ENCODE measurements around the gene CAMTA1.

The CAMTA1 gene

GRCh38 chr1:7657287-7658016 is 872.2 kb downstream of the CAMTA1 start:
- no peak for DNase-seq

- DNase-seq, result no peak
These were observed 872.8 kb downstream of the CAMTA1 start for GRCh38 chr1:7658099-7658498.

- no peak for DNase-seq
These were observed 874.3 kb downstream of the CAMTA1 start for GRCh38 chr1:7659514-7659913.

- DNase-seq, result no peak
These were observed 878.3 kb downstream of the CAMTA1 start for GRCh38 chr1:7663451-7664146.

GRCh38 chr1:7664147-7664892 is 879.1 kb downstream of the CAMTA1 start:
- DNase-seq, result no peak

- DNase-seq, result no peak
These were observed 879.6 kb downstream of the CAMTA1 start for GRCh38 chr1:7664893-7665250.

- no peak for DNase-seq
These were observed 881.0 kb downstream of the CAMTA1 start for GRCh38 chr1:7666249-7666648.

GRCh38 chr1:7667159-7667558 is 881.9 kb downstream of the CAMTA1 start:
- DNase-seq, result no peak

GRCh38 chr1:7667625-7668218 is 882.5 kb downstream of the CAMTA1 start:
- no peak for DNase-seq

GRCh38 chr1:7669559-7670311 is 884.5 kb downstream of the CAMTA1 start:
- DNase-seq, result no peak

- DNase-seq, result no peak
These were observed 885.3 kb downstream of the CAMTA1 start for GRCh38 chr1:7670334-7671145.

- DNase-seq, result no peak
These were observed 885.9 kb downstream of the CAMTA1 start for GRCh38 chr1:7671146-7671465.

GRCh38 chr1:7671676-7672075 is 886.4 kb downstream of the CAMTA1 start:
- no peak for DNase-seq

- DNase-seq, result no peak
These were observed 887.6 kb downstream of the CAMTA1 start for GRCh38 chr1:7672864-7673263.

- no peak for DNase-seq
These were observed 889.7 kb downstream of the CAMTA1 start for GRCh38 chr1:7674972-7675371.

GRCh38 chr1:7675431-7676273 is 890.4 kb downstream of the CAMTA1 start:
- no peak for DNase-seq

GRCh38 chr1:7676274-7676945 is 891.2 kb downstream of the CAMTA1 start:
- no peak for DNase-seq

- DNase-seq, result no peak
These were observed 891.9 kb downstream of the CAMTA1 start for GRCh38 chr1:7677111-7677510.

- DNase-seq, result no peak
These were observed 892.6 kb downstream of the CAMTA1 start for GRCh38 chr1:7677815-7678214.

- no peak for DNase-seq
These were observed 893.4 kb downstream of the CAMTA1 start for GRCh38 chr1:7678491-7679158.
